ENCODE measurements around the gene AMH. TPM values are rescaled to one million over a fixed set of nuclear protein-coding genes. Genes with fewer than 3 reads are reported as not detected.

Gene AMH
- total RNA-seq, 1 donor from 2014 or later, result 0.93 TPM

DNA sequence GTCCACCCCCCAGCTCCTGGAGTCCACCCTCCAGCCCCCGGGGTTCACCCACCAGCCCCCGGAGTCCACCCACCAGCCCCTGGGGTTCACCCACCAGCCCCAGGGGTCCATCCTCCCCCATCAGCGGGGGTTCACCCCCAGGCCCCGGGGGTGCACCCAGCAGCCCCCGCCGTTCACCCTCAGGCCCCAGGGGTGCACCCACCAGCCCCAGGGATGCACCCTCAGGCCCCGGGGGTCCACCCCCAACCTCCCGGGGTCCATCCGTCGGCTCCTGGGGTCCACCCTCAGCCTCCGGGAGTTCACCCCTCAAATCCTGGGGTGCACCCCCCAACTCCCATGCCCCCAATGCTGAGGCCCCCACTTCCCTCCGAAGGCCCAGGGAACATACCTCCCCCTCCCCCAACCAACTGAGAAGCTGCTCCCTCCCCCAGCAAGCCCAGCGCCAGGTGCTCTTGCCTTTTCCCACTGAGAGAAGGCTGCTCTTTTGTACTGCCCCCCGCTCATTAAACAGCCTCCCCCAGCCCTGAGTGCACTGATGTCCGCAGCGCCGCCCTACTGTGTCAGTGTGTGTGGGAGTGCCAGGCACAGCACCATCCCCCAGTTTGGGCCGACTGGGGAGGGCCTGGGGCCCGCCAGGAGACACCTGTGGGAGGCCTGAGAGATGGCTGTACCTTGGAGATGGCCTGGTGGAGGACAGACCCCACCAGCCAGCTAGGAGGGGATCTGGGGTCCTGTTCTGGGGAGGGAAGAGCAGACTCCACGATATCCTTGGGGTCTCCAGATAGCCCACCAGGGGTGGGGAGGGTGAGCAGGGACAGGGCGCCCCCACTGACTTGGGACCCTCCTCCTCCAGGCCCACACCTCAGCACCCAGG lies 750 bp upstream of the AMH start:
- DNase-seq (ENCODE audit: low spot score), result no peak

GRCh38 chr19:2249880-2250765 lies 1.0 kb downstream of the AMH start:
- no peak for DNase-seq (ENCODE audit: low spot score)

GRCh38 chr19:2250766-2251105 lies 1.6 kb downstream of the AMH start:
- no peak for DNase-seq (ENCODE audit: low spot score)

DNA sequence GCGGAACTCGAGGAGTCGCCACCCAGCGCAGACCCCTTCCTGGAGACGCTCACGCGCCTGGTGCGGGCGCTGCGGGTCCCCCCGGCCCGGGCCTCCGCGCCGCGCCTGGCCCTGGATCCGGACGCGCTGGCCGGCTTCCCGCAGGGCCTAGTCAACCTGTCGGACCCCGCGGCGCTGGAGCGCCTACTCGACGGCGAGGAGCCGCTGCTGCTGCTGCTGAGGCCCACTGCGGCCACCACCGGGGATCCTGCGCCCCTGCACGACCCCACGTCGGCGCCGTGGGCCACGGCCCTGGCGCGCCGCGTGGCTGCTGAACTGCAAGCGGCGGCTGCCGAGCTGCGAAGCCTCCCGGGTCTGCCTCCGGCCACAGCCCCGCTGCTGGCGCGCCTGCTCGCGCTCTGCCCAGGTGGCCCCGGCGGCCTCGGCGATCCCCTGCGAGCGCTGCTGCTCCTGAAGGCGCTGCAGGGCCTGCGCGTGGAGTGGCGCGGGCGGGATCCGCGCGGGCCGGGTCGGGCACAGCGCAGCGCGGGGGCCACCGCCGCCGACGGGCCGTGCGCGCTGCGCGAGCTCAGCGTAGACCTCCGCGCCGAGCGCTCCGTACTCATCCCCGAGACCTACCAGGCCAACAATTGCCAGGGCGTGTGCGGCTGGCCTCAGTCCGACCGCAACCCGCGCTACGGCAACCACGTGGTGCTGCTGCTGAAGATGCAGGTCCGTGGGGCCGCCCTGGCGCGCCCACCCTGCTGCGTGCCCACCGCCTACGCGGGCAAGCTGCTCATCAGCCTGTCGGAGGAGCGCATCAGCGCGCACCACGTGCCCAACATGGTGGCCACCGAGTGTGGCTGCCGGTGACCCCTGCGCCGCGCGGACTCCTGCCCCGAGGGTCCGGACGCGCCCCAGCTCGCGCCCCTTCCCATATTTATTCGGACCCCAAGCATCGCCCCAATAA lies 2.3 kb downstream of the AMH start:
- no peak for DNase-seq (ENCODE audit: low spot score)

DNA sequence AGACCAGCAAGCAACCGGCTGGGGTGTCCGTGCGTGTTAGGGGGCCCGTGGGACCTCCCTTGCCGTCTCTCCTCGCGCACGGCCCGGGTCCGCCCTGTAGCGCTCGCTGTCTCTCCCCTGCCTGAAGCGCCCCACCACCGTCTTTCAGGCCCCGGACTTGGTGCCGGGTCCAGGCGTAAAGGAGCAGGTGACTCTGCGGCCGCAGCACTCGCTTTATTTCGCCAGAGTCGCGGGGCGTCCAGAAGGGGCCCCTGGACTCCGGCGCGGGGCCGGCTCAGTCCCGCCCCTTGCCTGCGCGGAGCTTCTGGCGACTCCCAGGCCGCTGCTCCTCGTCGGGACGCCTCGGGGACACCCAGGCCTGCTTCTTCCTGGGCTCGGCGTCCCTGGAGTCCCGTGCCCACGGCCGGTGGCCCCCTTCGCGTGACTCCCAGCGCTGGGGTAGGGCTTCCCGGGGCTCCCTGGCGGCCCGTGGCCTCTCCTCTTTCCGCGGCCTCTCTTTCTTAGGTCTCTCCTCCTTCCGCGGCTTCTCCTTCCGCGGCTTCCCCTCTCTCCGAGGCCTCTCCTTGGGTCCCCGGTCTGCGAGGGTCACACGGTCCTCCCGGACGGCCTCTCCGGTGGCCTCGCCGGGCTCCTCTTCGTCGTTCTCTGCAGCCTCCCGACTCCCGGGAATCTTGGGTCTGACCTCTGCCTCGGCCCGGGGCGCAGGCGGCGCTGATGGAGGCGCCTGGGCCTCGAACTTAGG lies 3.1 kb downstream of the AMH start:
- no peak for DNase-seq (ENCODE audit: low spot score)

DNA sequence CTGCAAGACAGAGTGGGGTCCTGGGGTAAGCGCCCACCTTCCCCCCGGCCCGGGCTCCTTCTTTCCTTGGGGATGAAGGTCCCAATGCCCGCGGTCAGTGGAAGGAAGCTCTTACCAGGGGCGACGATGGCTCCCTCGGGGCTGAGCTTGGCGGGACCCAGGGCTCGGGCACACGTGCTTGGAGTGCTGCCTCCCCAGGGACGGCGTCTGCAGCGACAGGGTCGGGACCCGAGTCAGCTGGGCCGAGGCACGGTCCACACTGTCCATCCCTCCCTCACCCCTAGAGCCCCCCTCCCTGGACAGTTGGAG lies 3.6 kb downstream of the AMH start:
- DNase-seq (ENCODE audit: low spot score), result no peak

- DNase-seq (ENCODE audit: low spot score), result no peak
Observed at GRCh38 chr19:2253106-2254063, 4.3 kb downstream of the AMH start.

GRCh38 chr19:2254064-2254872 lies 5.1 kb downstream of the AMH start:
- DNase-seq (ENCODE audit: low spot score), result no peak

DNA sequence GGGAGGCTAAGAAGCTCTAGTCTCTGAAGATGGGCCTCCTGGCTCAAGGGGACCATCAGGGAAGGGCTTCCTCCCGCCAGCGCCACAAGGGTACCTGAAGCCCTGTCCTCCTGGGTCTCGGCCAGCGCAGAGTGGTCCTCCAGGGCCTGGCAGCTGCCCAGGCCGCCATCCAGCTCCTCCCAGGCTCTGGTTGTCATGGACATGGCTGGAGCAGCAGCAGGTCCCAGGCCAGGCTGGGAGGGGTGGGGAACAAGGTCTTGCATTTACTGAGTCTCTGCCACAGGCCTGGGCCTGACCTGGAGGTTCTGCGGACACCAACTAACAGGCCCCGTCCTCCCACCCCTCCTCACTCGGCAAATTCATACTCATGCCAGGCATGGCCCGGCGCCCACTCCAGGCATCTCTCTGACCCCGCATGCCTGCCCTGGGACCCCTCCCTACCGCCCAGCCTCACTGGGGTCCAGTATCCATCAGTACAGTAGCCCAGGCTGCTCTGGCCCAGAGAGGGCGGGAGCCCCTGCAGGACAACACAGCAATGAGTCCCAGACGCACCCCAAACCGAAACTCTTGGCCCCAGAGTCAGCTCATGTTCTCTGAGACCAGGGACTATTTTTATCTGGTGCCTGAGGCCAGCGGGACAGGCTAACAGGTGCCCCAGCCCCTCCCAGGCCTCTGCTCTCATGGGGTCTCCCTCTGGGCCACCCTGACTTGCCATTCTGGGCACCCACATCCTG lies 6.2 kb downstream of the AMH start:
- DNase-seq (ENCODE audit: low spot score), result no peak

DNA sequence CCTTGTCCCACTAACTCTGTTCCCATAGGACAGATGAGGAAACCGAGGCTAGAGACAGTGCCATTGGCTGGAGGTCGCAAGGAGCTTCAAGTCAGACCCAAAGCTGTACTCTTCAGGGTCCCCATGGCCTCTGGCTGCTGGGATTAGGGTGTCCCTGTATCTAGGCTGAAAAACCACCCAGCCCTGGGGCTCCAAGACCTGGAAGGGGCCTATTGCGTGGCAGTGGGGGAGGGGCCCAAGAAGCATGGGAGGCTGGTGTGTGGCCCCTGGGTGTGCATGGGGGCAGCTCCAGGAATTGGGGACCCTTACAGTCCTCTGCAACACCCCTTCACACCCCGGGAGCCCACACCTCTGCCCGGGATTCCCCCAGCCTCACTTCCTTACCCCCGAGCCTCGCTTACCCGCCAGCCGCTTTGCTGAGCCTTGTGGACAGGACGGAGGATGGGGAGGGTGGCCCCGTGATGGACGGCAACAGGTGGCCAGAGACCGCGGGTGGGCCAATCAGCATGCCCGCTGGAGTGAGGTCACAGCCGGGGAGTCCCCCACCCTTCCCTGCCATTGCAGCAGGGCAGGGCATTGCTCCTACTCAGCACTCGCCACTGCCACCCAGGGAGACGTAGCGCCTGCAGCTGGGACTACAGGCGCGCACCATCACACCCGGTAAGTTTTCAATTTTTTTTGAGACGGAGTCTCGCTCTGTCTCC lies 7.0 kb downstream of the AMH start, which contains the start of gene JSRP1:
TSS of gene JSRP1 (minus strand) at position 436 of the 704 bp plus-strand sequence. CDS start 1,103 bp downstream, outside the sequence.
- DNase-seq (ENCODE audit: low spot score), result no peak

- DNase-seq (ENCODE audit: low spot score), result no peak
Observed at GRCh38 chr19:2259336-2259735, 10.2 kb downstream of the AMH start.

DNA sequence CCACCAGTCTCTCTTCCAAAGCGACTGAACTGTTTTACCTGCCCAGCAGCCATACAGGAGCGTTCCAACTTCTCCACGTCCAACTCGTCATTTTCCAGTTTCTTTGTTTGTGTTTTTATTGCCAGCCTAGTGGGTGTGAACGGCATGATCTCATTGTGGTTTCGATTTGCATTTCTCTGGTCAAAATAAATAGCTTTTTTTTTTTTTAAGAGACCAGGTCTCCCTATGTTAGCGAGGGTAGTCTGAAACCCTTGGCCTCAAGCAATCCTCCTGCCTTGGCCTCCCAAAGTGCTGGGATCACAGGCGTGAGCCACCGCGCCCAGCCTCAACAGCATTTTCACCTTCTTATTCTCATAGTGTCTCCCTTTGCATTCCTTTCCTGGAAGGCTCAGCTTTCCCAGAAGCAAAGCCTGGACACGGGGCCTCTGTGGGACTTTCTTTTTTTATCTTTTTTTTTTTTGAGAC lies 11.2 kb downstream of the AMH start:
- no peak for DNase-seq (ENCODE audit: low spot score)

GRCh38 chr19:2261438-2262172 lies 12.5 kb downstream of the AMH start:
- DNase-seq (ENCODE audit: low spot score), result no peak

DNA sequence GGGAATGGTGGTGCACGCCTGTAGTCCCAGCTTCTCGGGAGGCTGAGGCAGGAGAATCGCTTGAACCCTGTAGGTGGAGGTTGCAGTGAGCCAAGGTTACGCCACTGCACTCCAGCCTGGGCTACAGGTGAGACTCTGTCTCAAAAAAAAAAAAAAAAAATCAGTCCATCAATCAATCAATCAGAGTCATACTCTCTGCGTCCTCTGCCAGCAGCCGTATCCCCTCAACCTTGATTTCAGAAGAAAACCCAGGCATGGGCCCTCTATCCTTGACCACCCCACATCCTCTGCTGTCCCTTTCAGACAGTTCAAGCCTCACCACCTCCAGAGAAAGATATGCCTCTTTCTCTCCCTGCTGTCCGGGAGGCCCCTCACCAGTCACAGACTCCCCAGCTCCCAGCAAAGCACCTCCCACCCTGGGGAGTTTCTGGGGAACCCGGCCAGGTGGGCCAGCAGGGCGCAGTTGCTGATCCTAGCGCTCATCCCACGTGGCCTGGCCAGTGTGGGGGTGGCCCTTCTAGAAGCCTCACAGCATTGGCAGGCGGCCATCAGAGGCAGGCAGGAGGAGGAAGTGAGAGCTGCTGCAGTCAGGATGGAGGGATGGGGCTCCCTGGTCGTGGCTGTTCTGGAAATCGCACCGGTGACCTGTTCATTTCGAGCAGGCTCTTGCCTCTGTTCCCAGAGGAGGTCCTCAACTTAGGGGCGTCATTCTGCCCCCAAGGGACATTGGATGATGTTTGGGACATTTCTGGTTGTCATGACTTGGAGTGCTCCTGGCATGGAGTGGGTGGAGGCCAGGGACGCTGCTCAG lies 17.3 kb downstream of the AMH start:
- DNase-seq (ENCODE audit: low spot score), result no peak

DNA sequence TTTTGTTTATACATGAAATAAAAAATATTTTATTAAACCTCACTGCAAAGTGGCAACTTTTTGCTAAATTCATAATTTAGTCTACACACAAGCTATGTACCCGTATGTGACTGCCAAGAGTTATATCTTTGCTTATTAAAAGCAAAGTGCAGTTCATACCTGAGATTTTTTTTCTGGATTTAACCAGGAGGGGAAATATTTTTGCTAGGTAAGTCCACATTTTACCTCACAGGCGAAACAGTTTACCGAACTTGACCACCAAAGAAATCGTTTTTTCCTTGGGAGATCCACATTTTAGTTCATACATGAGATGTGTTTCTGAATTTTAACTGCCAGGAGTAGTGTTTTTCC lies 19.3 kb downstream of the AMH start:
- DNase-seq (ENCODE audit: low spot score), result no peak

GRCh38 chr19:2268861-2269243 lies 19.7 kb downstream of the AMH start:
- no peak for DNase-seq (ENCODE audit: low spot score)
